HEK293 (cell line): Measurements from ENCODE around the gene ELAVL3.

Experiments used
- CTCF ChIA-PET: fragments of 350-600 bp; formaldehyde crosslinking; extraction: SDS; loops from one replicate; lab custom pipeline; 2021; ENCODE audit warnings: antibody characterized with exemption; lab: Yijun Ruan, JAX
- POLR2A ChIA-PET: fragments of 300-600 bp; formaldehyde crosslinking; extraction: SDS; loops from one replicate; lab custom pipeline; 2020; ENCODE audit warnings: antibody characterized with exemption, inconsistent platforms; lab: Yijun Ruan, JAX
- H3K27ac ChIP-seq: fragments of 200-500 bp; sonication (Bioruptor generic); 2 replicates; pipeline ENCODE4 v1.5.1; 2014; ENCODE audit warnings: low read depth, low read length, control low read depth, inconsistent platforms; ENCODE audit errors: extremely low read depth
- H3K36me3 ChIP-seq, 2 experiments: fragments of 200-500 bp in 1 of 2; sonication (Bioruptor generic) in 1 of 2; 1 replicate in 1 of 2; 2 replicates in 1 of 2; pipeline ENCODE4 v1.5.1; 2014 to 2017; ENCODE audit warnings: inconsistent platforms in 2 of 2, low read length in 2 of 2; ENCODE audit not compliant: control insufficient read depth in 2 of 2, insufficient read depth in 1 of 2
- H3K4me1 ChIP-seq: fragments of 200-500 bp; sonication (Bioruptor generic); 2 replicates; pipeline ENCODE4 v1.5.1; 2014; ENCODE audit warnings: mild to moderate bottlenecking, low read length, inconsistent platforms; ENCODE audit not compliant: control insufficient read depth, insufficient read depth
- H3K4me3 ChIP-seq: 2 replicates; pipeline ENCODE4 v1.5.1; 2011; ENCODE audit warnings: low read depth, mild to moderate bottlenecking, control low read depth, low read length, moderate library complexity
- H3K9me3 ChIP-seq: fragments of 200-500 bp; sonication (Bioruptor generic); 2 replicates; pipeline ENCODE4 v1.5.1; 2014; ENCODE audit warnings: low read depth, low read length, inconsistent platforms; ENCODE audit not compliant: control insufficient read depth, insufficient read depth
- BCL6B ChIP-seq: fragments of 450-650 bp; formaldehyde crosslinking; IDR thresholded peaks from 2 replicates; pipeline ENCODE4 v1.5.1; 2017; ENCODE audit warnings: missing biosample characterization, missing genetic modification characterization
- ELK4 ChIP-seq: IDR thresholded peaks from 2 replicates; pipeline ENCODE4 v1.6.1; 2011; ENCODE audit warnings: mild to moderate bottlenecking, low read depth, low read length, borderline replicate concordance
- GLIS1 ChIP-seq: fragments of 450-650 bp; formaldehyde crosslinking; IDR thresholded peaks from 2 replicates; pipeline ENCODE4 v1.5.1; 2016; ENCODE audit warnings: missing biosample characterization, missing genetic modification characterization
- HIC1 ChIP-seq: fragments of 450-650 bp; formaldehyde crosslinking; IDR thresholded peaks from 2 replicates; pipeline ENCODE4 v1.5.1; 2016; ENCODE audit warnings: missing biosample characterization, missing genetic modification characterization
- MZF1 ChIP-seq: fragments of 450-650 bp; formaldehyde crosslinking; IDR thresholded peaks from 2 replicates; pipeline ENCODE4 v1.5.1; 2017; ENCODE audit warnings: missing biosample characterization, missing genetic modification characterization, borderline replicate concordance
- PATZ1 ChIP-seq: fragments of 450-650 bp; formaldehyde crosslinking; IDR thresholded peaks from 2 replicates; pipeline ENCODE4 v1.5.1; 2016; ENCODE audit warnings: missing biosample characterization, missing genetic modification characterization
- PRDM10 ChIP-seq: fragments of 450-650 bp; formaldehyde crosslinking; IDR thresholded peaks from 2 replicates; pipeline ENCODE4 v1.5.1; 2016; ENCODE audit warnings: missing biosample characterization, missing genetic modification characterization
- SCRT2 ChIP-seq: fragments of 450-650 bp; formaldehyde crosslinking; IDR thresholded peaks from 2 replicates; pipeline ENCODE4 v1.5.1; 2016; ENCODE audit warnings: missing biosample characterization, missing genetic modification characterization
- ZBTB8A ChIP-seq: fragments of 450-650 bp; formaldehyde crosslinking; IDR thresholded peaks from 2 replicates; pipeline ENCODE4 v1.5.1; 2016; ENCODE audit warnings: missing biosample characterization, missing genetic modification characterization
- ZFHX2 ChIP-seq: fragments of 450-650 bp; formaldehyde crosslinking; conservative IDR thresholded peaks from 2 replicates; pipeline ENCODE4 v1.5.1; 2016; ENCODE audit warnings: missing biosample characterization, missing genetic modification characterization
- ZNF19 ChIP-seq: fragments of 450-650 bp; formaldehyde crosslinking; IDR thresholded peaks from 2 replicates; pipeline ENCODE4; 2016; ENCODE audit warnings: missing biosample characterization, missing genetic modification characterization, low read depth
- ZNF362 ChIP-seq: fragments of 450-650 bp; formaldehyde crosslinking; IDR thresholded peaks from 2 replicates; pipeline ENCODE4 v1.5.1; 2016; ENCODE audit warnings: missing biosample characterization, missing genetic modification characterization
- ZNF366 ChIP-seq: fragments of 450-650 bp; formaldehyde crosslinking; conservative IDR thresholded peaks from 2 replicates; pipeline ENCODE4 v1.5.1; 2016; ENCODE audit warnings: missing biosample characterization, missing genetic modification characterization
- ZNF398 ChIP-seq: fragments of 450-650 bp; formaldehyde crosslinking; IDR thresholded peaks from 2 replicates; pipeline ENCODE4 v1.5.1; 2017; ENCODE audit warnings: missing biosample characterization, missing genetic modification characterization
- ZNF530 ChIP-seq: fragments of 450-650 bp; formaldehyde crosslinking; IDR thresholded peaks from 2 replicates; pipeline ENCODE4 v1.5.1; 2016; ENCODE audit warnings: low read depth, missing biosample characterization, missing genetic modification characterization
- ZNF555 ChIP-seq: fragments of 450-650 bp; formaldehyde crosslinking; conservative IDR thresholded peaks from 2 replicates; pipeline ENCODE4 v1.5.1; 2017; ENCODE audit warnings: missing biosample characterization, mild to moderate bottlenecking, missing genetic modification characterization, inconsistent platforms
- ZNF623 ChIP-seq: fragments of 450-650 bp; formaldehyde crosslinking; IDR thresholded peaks from 2 replicates; pipeline ENCODE4 v1.5.1; 2016; ENCODE audit warnings: missing biosample characterization, missing genetic modification characterization
- ZNF629 ChIP-seq: fragments of 450-650 bp; formaldehyde crosslinking; IDR thresholded peaks from 2 replicates; pipeline ENCODE4 v1.5.1; 2017; ENCODE audit warnings: missing biosample characterization, missing genetic modification characterization
- ZNF639 ChIP-seq: fragments of 450-650 bp; formaldehyde crosslinking; IDR thresholded peaks from 2 replicates; pipeline ENCODE4 v1.5.1; 2016; ENCODE audit warnings: missing biosample characterization, missing genetic modification characterization
- ZNF692 ChIP-seq: fragments of 450-650 bp; formaldehyde crosslinking; IDR thresholded peaks from 2 replicates; pipeline ENCODE4 v1.5.1; 2016; ENCODE audit warnings: missing biosample characterization, missing genetic modification characterization

The ELAVL3 gene

GRCh38 chr19:11410682-11411081 is 70.2 kb downstream of the ELAVL3 start:
- Histone ChIP-seq H3K36me3 (no peaks in the 10 kb centered on the region), H3K4me1 (no peaks in the 10 kb centered on the region), H3K9me3 (no peaks in the 10 kb centered on the region), H3K27ac (no peak overlapping the region), H3K4me3 (no peak overlapping the region)
- ChIA-PET CTCF (interaction anchor here (1.6 kb wide), 1 partner anchor 9 kb away, joined by 3 read pairs; no protein-coding TSS in a partner anchor), POLR2A (no interaction called here)
- peak; percentile 74 for TF ChIP-seq HIC1 (tag by site-specific recombination)
- TF ChIP-seq ZNF362 (tag by site-specific recombination): peak; percentile 87
- TF ChIP-seq PATZ1 (tag by site-specific recombination): peak; percentile 44; the same call in 1 of the 2 replicates
- TF ChIP-seq ZNF623 (tag by site-specific recombination): no peak
- peak; percentile 49; the same call in 1 of the 2 replicates for TF ChIP-seq ZNF629 (tag by site-specific recombination)
- no peak for TF ChIP-seq ZNF530
- TF ChIP-seq ZFHX2 (tag by site-specific recombination): peak; percentile 48
- no peak for TF ChIP-seq ELK4
- TF ChIP-seq ZNF639 (tag by site-specific recombination): peak; percentile 19; the same call in 1 of the 2 replicates
- no peak for TF ChIP-seq BCL6B
- peak; percentile 55; the same call in 1 of the 2 replicates for TF ChIP-seq MZF1 (tag by site-specific recombination)
- peak; percentile 53 for TF ChIP-seq PRDM10 (tag by site-specific recombination)
- TF ChIP-seq ZNF692 (tag by site-specific recombination): peak; percentile 49
- no peak for TF ChIP-seq ZNF555 (tag by site-specific recombination)
- TF ChIP-seq ZNF398 (tag by site-specific recombination): 0 out of 2 replicates have a peak, but pooled peaks have one; percentile 11
- no peak for TF ChIP-seq ZBTB8A (tag by site-specific recombination)
- 0 out of 2 replicates have a peak, but pooled peaks have one; percentile 42 for TF ChIP-seq ZNF366 (tag by site-specific recombination)
- no peak for TF ChIP-seq ZNF19 (tag by site-specific recombination)
- no peak for TF ChIP-seq SCRT2 (tag by site-specific recombination)
- peak; percentile 48; the same call in 1 of the 2 replicates for TF ChIP-seq GLIS1
